Measurements from ENCODE around the gene P3R3URF. TPM values are rescaled to one million over a fixed set of nuclear protein-coding genes. Genes with fewer than 3 reads are reported as not detected.

P3R3URF gene
- total and polyA plus RNA-seq, 9 of the 15 experiments (the other 6 are each of a cell fraction or from before 2014, with no cell fraction given), result not detected

DNA sequence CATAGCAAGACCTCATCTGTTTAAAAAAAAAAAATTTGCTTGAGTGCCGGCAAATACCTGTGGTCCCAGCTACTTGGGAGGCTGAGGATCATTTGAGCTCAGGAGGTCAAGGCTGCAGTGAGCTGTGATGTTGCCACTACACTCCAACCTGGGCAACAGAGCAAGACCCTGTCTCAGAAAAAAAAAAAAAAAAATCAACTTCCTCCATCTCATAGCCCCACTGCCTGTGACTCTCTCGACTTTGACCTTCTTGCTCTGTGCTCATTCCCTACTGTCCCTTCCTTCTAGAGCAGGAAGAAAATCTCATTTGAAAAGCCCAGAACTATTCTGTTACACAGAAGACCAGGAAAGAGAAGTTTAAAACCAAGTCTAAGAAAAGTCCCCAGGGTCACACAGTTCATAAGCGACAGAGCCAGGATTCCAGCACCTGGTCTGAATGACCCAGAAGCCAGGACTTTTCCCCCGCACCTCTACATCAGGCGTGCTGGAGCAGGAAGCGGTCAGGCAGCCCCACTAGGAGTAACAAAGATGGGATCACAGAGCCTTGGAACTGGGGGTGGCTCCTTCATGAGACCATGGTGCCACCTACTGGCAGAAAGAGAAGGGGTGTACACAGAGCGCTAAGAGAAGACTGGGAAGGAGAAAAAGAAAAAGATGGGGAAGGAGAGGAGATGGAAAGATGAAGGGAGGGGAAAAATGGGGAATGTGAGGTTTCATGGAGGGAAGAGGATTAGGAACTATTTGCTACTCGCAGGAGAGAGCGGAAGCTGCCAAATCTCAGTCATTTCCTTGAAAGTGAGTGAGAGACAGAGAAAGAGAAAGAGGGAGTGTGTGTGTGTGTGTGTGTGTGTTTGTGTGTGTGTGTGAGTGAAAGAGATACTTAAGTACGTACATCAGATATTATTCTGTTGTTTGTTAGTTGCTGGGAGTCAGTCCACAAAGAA is 3.1 kb upstream of the P3R3URF start (continued):
- TF ChIP-seq, protein P1, sequence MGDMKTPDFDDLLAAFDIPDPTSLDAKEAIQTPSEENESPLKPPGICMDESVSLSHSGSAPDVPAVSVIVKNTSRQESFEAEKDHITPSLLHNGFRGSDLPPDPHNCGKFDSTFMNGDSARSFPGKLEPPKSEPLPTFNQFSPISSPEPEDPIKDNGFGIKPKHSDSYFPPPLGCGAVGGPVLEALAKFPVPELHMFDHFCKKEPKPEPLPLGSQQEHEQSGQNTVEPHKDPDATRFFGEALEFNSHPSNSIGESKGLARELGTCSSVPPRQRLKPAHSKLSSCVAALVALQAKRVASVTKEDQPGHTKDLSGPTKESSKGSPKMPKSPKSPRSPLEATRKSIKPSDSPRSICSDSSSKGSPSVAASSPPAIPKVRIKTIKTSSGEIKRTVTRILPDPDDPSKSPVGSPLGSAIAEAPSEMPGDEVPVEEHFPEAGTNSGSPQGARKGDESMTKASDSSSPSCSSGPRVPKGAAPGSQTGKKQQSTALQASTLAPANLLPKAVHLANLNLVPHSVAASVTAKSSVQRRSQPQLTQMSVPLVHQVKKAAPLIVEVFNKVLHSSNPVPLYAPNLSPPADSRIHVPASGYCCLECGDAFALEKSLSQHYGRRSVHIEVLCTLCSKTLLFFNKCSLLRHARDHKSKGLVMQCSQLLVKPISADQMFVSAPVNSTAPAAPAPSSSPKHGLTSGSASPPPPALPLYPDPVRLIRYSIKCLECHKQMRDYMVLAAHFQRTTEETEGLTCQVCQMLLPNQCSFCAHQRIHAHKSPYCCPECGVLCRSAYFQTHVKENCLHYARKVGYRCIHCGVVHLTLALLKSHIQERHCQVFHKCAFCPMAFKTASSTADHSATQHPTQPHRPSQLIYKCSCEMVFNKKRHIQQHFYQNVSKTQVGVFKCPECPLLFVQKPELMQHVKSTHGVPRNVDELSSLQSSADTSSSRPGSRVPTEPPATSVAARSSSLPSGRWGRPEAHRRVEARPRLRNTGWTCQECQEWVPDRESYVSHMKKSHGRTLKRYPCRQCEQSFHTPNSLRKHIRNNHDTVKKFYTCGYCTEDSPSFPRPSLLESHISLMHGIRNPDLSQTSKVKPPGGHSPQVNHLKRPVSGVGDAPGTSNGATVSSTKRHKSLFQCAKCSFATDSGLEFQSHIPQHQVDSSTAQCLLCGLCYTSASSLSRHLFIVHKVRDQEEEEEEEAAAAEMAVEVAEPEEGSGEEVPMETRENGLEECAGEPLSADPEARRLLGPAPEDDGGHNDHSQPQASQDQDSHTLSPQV (IDR thresholded peaks at IDR 0.05), result no peak
- TF ChIP-seq PHF20 (IDR thresholded peaks at IDR 0.05; ENCODE audit: partially characterized antibody), result peak; percentile 23
- TF ChIP-seq, protein P2, sequence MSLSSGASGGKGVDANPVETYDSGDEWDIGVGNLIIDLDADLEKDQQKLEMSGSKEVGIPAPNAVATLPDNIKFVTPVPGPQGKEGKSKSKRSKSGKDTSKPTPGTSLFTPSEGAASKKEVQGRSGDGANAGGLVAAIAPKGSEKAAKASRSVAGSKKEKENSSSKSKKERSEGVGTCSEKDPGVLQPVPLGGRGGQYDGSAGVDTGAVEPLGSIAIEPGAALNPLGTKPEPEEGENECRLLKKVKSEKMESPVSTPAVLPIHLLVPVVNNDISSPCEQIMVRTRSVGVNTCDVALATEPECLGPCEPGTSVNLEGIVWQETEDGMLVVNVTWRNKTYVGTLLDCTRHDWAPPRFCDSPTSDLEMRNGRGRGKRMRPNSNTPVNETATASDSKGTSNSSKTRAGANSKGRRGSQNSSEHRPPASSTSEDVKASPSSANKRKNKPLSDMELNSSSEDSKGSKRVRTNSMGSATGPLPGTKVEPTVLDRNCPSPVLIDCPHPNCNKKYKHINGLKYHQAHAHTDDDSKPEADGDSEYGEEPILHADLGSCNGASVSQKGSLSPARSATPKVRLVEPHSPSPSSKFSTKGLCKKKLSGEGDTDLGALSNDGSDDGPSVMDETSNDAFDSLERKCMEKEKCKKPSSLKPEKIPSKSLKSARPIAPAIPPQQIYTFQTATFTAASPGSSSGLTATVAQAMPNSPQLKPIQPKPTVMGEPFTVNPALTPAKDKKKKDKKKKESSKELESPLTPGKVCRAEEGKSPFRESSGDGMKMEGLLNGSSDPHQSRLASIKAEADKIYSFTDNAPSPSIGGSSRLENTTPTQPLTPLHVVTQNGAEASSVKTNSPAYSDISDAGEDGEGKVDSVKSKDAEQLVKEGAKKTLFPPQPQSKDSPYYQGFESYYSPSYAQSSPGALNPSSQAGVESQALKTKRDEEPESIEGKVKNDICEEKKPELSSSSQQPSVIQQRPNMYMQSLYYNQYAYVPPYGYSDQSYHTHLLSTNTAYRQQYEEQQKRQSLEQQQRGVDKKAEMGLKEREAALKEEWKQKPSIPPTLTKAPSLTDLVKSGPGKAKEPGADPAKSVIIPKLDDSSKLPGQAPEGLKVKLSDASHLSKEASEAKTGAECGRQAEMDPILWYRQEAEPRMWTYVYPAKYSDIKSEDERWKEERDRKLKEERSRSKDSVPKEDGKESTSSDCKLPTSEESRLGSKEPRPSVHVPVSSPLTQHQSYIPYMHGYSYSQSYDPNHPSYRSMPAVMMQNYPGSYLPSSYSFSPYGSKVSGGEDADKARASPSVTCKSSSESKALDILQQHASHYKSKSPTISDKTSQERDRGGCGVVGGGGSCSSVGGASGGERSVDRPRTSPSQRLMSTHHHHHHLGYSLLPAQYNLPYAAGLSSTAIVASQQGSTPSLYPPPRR (CRISPR knock-in tag; IDR thresholded peaks at IDR 0.05; ENCODE audit: borderline replicate concordance), result no peak; the same call in 1 of the 2 replicates
- TF ChIP-seq PML (IDR thresholded peaks at IDR 0.05; ENCODE audit: low read length), result no peak
- no peak for TF ChIP-seq ZNF212 (CRISPR knock-in tag; IDR thresholded peaks at IDR 0.05)
- peak; percentile 60 for TF ChIP-seq ELF1 (tag; IDR thresholded peaks at IDR 0.05)
- TF ChIP-seq, protein P3, sequence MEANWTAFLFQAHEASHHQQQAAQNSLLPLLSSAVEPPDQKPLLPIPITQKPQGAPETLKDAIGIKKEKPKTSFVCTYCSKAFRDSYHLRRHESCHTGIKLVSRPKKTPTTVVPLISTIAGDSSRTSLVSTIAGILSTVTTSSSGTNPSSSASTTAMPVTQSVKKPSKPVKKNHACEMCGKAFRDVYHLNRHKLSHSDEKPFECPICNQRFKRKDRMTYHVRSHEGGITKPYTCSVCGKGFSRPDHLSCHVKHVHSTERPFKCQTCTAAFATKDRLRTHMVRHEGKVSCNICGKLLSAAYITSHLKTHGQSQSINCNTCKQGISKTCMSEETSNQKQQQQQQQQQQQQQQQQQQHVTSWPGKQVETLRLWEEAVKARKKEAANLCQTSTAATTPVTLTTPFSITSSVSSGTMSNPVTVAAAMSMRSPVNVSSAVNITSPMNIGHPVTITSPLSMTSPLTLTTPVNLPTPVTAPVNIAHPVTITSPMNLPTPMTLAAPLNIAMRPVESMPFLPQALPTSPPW (CRISPR knock-in tag; IDR thresholded peaks at IDR 0.05), result no peak
- peak; percentile 99 for TF ChIP-seq SMC3 (conservative IDR thresholded peaks at IDR 0.05; ENCODE audit: insufficient read depth, low read depth, low read length)
- TF ChIP-seq YY1 (IDR thresholded peaks at IDR 0.05; ENCODE audit: borderline replicate concordance in 1 of 3, control insufficient read depth in 1 of 3, extremely low read depth in 1 of 3, insufficient read depth in 3 of 3, insufficient read length in 1 of 3, insufficient replicate concordance in 2 of 3, low read depth in 1 of 3, low read length in 2 of 3), result peak in 1 of 3 experiments; percentile 64
- no peak for TF ChIP-seq CHCHD3 (CRISPR knock-in tag; IDR thresholded peaks at IDR 0.05)
- no peak for TF ChIP-seq ZFP30 (CRISPR knock-in tag; IDR thresholded peaks at IDR 0.05; ENCODE audit: borderline replicate concordance)
- peak; percentile 75 for TF ChIP-seq SMARCA5 (IDR thresholded peaks at IDR 0.05)
- TF ChIP-seq CBX8 (IDR thresholded peaks at IDR 0.05; ENCODE audit: borderline replicate concordance, extremely low read depth, low read depth, low read length, poor library complexity, severe bottlenecking), result no peak
- TF ChIP-seq CBX3 (IDR thresholded peaks at IDR 0.05; ENCODE audit: borderline replicate concordance in 1 of 2, low read length in 2 of 2), result 0 out of 3 replicates have a peak, but pooled peaks of 1 of the 2 experiments have one; percentile 28
